Pancreas (tissue), 10 donors: Measurements from ENCODE around the gene OSTF1. TPM values are rescaled to one million over a fixed set of nuclear protein-coding genes. Genes with fewer than 3 reads are reported as not detected.

Source experiments
- ATAC-seq, 4 donors: fragments of 200-7000 bp; cut with Tn5 transposase; one replicate each; pipeline versions ENCODE4 v1.8.0 to v1.9.1; 2020; ENCODE audit warnings: mild to moderate bottlenecking in 4 of 4, moderate library complexity in 4 of 4
- DNase-seq, 6 donors: peaks; one replicate each; pipeline ENCODE4 v3.0.0-alpha.2; 2020
- FAIRE-seq: peaks from 2 replicates; lab custom pipeline; 2012; peaks lifted over from hg19 to GRCh38; lab: Jason Lieb, UNC
- H3K27ac ChIP-seq, 4 donors: fragments of 200-600 bp; sonication (generic); 1 replicate in 3 of 4; 2 replicates in 1 of 4; pipeline versions ENCODE4 v1.5.0 to v1.8.0; 2020
- H3K27me3 ChIP-seq, 4 donors: fragments of 200-600 bp; one replicate each; pipeline ENCODE4 v1.8.0; 2021
- H3K36me3 ChIP-seq, 3 donors: fragments of 200-600 bp; sonication (generic) in 1 of 3; one replicate each; pipeline versions ENCODE4 v1.5.0 to v1.8.0; 2020 to 2021
- H3K4me1 ChIP-seq, 3 donors: fragments of 200-600 bp; one replicate each; pipeline ENCODE4 v1.8.0; 2021
- H3K4me3 ChIP-seq, 4 donors: fragments of 200-600 bp; sonication (generic) in 2 of 4; one replicate each; pipeline versions ENCODE4 v1.5.0 to v1.8.0; 2020 to 2021
- H3K9me3 ChIP-seq, 4 donors: fragments of 200-600 bp; one replicate each; pipeline ENCODE4 v1.8.0; 2021
- CTCF ChIP-seq, 4 donors: fragments of 200-600 bp; sonication (generic) in 3 of 4; IDR thresholded peaks; one replicate each; pipeline versions ENCODE4 v1.5.0 to v1.8.0; 2021; ENCODE audit warnings: antibody characterized with exemption in 4 of 4
- WGBS, 2 donors: extraction: QIAGEN DNeasy Blood & Tissue Kit; methylation state at CpG; one replicate each; pipeline ENCODE4 v1.1.7; 2013; 5-methylcytosine and 5-hydroxymethylcytosine counted together
- intact Hi-C, 3 donors: fragments of 100-400 bp; cut with DNase I; formaldehyde crosslinking; loops; one replicate each; pipeline versions ENCODE4 v1.11.1 to v1.14.2; 2022
- polyA plus RNA-seq, 2 donors: library from polyadenylated mRNA; stranded (reverse); fragments of 200-250 nt; gene quantifications; one replicate each; pipeline ENCODE4 v1.2.3, GENCODE V29; 2013
- total RNA-seq, 6 donors: library from RNA; stranded (reverse); fragmentation: NEBNext Ultra II Directional in 4 of 6; extraction: Animal tissue kit (Norgen Biotek cat#: 25700) in 4 of 6; gene quantifications; one replicate each; pipeline versions ENCODE4 v1.2.1 to v1.2.4, GENCODE V29; 2021 to 2023
- donor health status: healthy with polysubstance abuse.
- donor health status: DM: no; HTN: no; CAD: no; lungs with moderate emphysema.
- donor health status: DM: no; HTN: no; CAD: no.
- donor health status: control.
- donor health status: control.
- donor health status: Bipolar disorder and iron deficiency.
- donor health status: DM: yes; HTN: yes; CAD: no.
- donor health status: DM: no; HTN: no; CAD: no.
- donor health status: DM: no; HTN: no; CAD: no.
- donor health status: DM: yes; HTN: yes; CAD: no.

Gene OSTF1
- total and polyA plus RNA-seq, 8 donors, result 10.0 to 29.0 (median 12.5) TPM

- H3K36me3 ChIP-seq, result peaks cover 0 to 17% (median 0%) of the 10 kb centered on the region in 3 donors
- ATAC-seq (peak in 3 of 4 donors; percentile 25 to 70 (median 69)), DNase-seq (no peak), FAIRE-seq (no peak)
- H3K4me1 ChIP-seq, result peaks cover 0 to 4% (median 0%) of the 10 kb centered on the region in 3 donors
- intact Hi-C loops, result no loop called here
- no peaks in the 10 kb centered on the region for H3K27me3 ChIP-seq
- no peak overlapping the region for H3K4me3 ChIP-seq
- TF ChIP-seq CTCF (IDR thresholded peaks at IDR 0.05), result no peak
- H3K27ac ChIP-seq, result no peak overlapping the region
- 93 to 95% methylated on average over 1 of the region's 1 CpG for WGBS, 2 donors
- H3K9me3 ChIP-seq, result no peaks in the 10 kb centered on the region
Observed at GRCh38 chr9:75148561-75148960, 60.2 kb downstream of the OSTF1 start.

DNA sequence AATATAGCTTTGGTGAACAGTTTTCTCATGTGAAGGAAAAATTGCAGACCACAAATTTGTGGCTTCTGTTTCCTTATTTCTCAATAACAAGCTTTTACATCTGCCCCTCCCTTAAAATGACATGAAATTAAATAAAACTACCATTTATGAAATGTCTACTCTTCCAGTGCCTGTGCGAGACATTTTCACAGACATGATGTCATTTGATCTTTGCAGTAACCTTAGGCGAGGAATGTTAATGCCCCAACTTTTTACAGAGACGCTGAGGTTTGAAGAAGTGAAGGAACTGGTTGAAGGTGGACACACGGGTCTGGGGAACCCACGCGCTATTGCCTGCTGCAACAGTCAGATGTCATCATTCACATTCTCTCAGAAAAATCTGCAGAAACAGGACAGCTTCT lies 61.5 kb downstream of the OSTF1 start:
- H3K4me3 ChIP-seq, result no peak overlapping the region
- peaks cover 0 to 4% (median 0%) of the 10 kb centered on the region in 3 donors for H3K4me1 ChIP-seq
- H3K36me3 ChIP-seq, result peaks cover 0 to 10% (median 0%) of the 10 kb centered on the region in 3 donors
- H3K9me3 ChIP-seq, result no peaks in the 10 kb centered on the region
- no peaks in the 10 kb centered on the region for H3K27me3 ChIP-seq
- no peak overlapping the region for H3K27ac ChIP-seq
- no peak for TF ChIP-seq CTCF (IDR thresholded peaks at IDR 0.05)
- ATAC-seq (peak in 2 of 4 donors; percentile 27 to 48), DNase-seq (no peak), FAIRE-seq (no peak)
- 85 to 88% methylated on average over 6 of the region's 6 CpGs for WGBS, 2 donors
- intact Hi-C loops, result no loop called here

DNA sequence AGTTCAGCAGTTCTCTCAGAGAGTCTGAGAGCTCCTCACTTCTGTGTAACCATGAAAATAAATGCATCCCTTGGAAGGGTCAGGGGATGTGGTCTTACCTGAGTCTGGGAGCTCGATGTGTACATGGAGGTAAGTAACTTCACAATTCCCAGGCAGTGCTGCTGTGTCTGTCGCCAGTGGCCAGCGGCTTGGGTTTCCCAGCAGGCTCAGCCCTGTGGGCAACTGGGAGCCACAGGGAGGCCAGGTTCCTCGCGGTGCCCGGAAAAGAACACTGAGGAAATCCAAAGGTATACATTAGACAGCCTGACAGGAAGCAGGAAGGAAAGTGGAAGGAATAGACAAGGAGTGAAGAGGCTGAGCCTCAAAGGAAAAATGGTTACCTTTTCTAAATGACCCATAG lies 62.2 kb downstream of the OSTF1 start:
- no peak for ATAC-seq

GRCh38 chr9:75152416-75152815 lies 64.1 kb downstream of the OSTF1 start:
- intact Hi-C loops, result no loop called here
- H3K27ac ChIP-seq, result no peak overlapping the region
- no peak overlapping the region for H3K4me3 ChIP-seq
- peaks cover 0 to 10% (median 0%) of the 10 kb centered on the region in 3 donors for H3K36me3 ChIP-seq
- no peaks in the 10 kb centered on the region for H3K27me3 ChIP-seq
- 72 to 93% methylated on average over 5 of the region's 5 CpGs for WGBS, 2 donors
- no peak for DNase-seq
- no peak for FAIRE-seq
- no peak for TF ChIP-seq CTCF (IDR thresholded peaks at IDR 0.05)
- H3K9me3 ChIP-seq, result no peaks in the 10 kb centered on the region
- H3K4me1 ChIP-seq, result peaks cover 0 to 4% (median 0%) of the 10 kb centered on the region in 3 donors
- no peak for ATAC-seq

More for the DNA sequence above, 62.2 kb downstream of the OSTF1 start:
- TF ChIP-seq CTCF (IDR thresholded peaks at IDR 0.05), result no peak
- intact Hi-C loops, result no loop called here
- Histone ChIP-seq H3K27ac (no peak overlapping the region), H3K4me3 (no peak overlapping the region), H3K27me3 (no peaks in the 10 kb centered on the region), H3K9me3 (no peaks in the 10 kb centered on the region), H3K4me1 (peaks cover 0 to 4% (median 0%) of the 10 kb centered on the region in 3 donors), H3K36me3 (peaks cover 0 to 10% (median 0%) of the 10 kb centered on the region in 3 donors)
- whole genome bisulfite sequencing, 2 donors, result 78 to 94% methylated on average over 6 of the region's 6 CpGs
- no peak for FAIRE-seq
- DNase-seq, result no peak

DNA sequence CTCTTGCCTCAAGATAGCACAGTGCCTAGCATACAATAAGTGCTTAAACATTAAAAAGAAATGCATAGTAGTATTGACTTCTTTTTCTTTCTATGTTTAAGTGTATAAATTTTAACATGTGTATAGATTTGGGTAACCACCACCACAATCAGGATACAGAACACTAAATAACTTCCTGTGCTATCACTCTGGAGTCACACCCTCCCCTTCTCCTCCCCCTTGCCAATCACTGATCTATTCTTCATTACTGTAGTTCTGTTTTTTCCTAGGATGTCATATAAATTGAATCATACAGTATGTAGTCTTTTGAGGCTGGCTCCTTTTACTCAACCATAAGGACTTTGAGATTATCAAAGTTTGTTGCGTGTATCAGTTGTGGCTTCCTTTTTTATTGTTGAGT lies 68.5 kb downstream of the OSTF1 start:
- DNase-seq, result no peak
- no peaks in the 10 kb centered on the region for H3K9me3 ChIP-seq
- no peak overlapping the region for H3K4me3 ChIP-seq
- TF ChIP-seq CTCF (IDR thresholded peaks at IDR 0.05), result no peak
- intact Hi-C loops, result no loop called here
- FAIRE-seq, result no peak
- ATAC-seq, result no peak
- no peak overlapping the region for H3K27ac ChIP-seq
- 100% methylated on average over 1 of the region's 1 CpG for WGBS, 2 donors
- H3K4me1 ChIP-seq, result no peaks in the 10 kb centered on the region
- no peaks in the 10 kb centered on the region for H3K27me3 ChIP-seq
- H3K36me3 ChIP-seq, result no peaks in the 10 kb centered on the region
